Coronary artery (tissue), 2 donors: ENCODE measurements around the gene FAIM2.

Source experiments
- DNase-seq: peaks from one replicate; pipeline ENCODE4 v3.0.0-alpha.2; 2017; ENCODE audit warnings: low spot score
- H3K27ac ChIP-seq, 2 donors: fragments of 200-600 bp; sonication (generic); one replicate each; pipeline ENCODE4 v1.5.1; 2016 to 2019
- H3K4me3 ChIP-seq: fragments of 200-600 bp; sonication (generic); 2 replicates; pipeline ENCODE4 v1.5.1; 2016; ENCODE audit warnings: mild to moderate bottlenecking, moderate library complexity
- CTCF ChIP-seq: fragments of 200-600 bp; sonication (generic); IDR thresholded peaks from one replicate; pipeline ENCODE4 v1.5.1; 2019; ENCODE audit warnings: antibody characterized with exemption

Gene FAIM2

GRCh38 chr12:49917166-49917787, 13.6 kb upstream of the FAIM2 start:
- no peak overlapping the region for H3K4me3 ChIP-seq
- no peak overlapping the region for H3K27ac ChIP-seq
- DNase-seq, result no peak
- TF ChIP-seq CTCF, result no peak

GRCh38 chr12:49916129-49916919, 12.6 kb upstream of the FAIM2 start:
- DNase-seq, result peak; percentile 63
- no peak for TF ChIP-seq CTCF
- H3K27ac ChIP-seq, result no peak overlapping the region
- no peak overlapping the region for H3K4me3 ChIP-seq

- peak; percentile 70 for DNase-seq
- TF ChIP-seq CTCF, result no peak
- H3K4me3 ChIP-seq, result no peak overlapping the region
- H3K27ac ChIP-seq, result peak overlapping the region in 1 of 2 donors; percentile 10
These were observed 8.9 kb upstream of the FAIM2 start for GRCh38 chr12:49912345-49913255.

- no peak for TF ChIP-seq CTCF
- DNase-seq, result no peak
- no peak overlapping the region for H3K4me3 ChIP-seq
- H3K27ac ChIP-seq, result no peak overlapping the region
These were observed 7.5 kb upstream of the FAIM2 start for GRCh38 chr12:49911213-49911605.

- no peak for DNase-seq
- no peak overlapping the region for H3K4me3 ChIP-seq
- no peak for TF ChIP-seq CTCF
These were observed 6.9 kb upstream of the FAIM2 start for GRCh38 chr12:49910331-49911212.

GRCh38 chr12:49909826-49910225, 6.1 kb upstream of the FAIM2 start:
- Histone ChIP-seq H3K4me3 (no peak overlapping the region), H3K27ac (no peak overlapping the region)
- DNase-seq, result no peak
- TF ChIP-seq CTCF, result no peak

More at GRCh38 chr12:49910331-49911212, 6.9 kb upstream of the FAIM2 start:
- no peak overlapping the region for H3K27ac ChIP-seq
